HG02678 (cell line): ENCODE results near the gene ITPR2.

Experiments used
- ATAC-seq: cut with Tn5 transposase; IDR thresholded peaks from one replicate; pipeline ENCODE4 v1.9.1; 2021; ENCODE audit warnings: mild to moderate bottlenecking, moderate library complexity; ENCODE audit not compliant: unreplicated experiment

The ITPR2 gene

DNA sequence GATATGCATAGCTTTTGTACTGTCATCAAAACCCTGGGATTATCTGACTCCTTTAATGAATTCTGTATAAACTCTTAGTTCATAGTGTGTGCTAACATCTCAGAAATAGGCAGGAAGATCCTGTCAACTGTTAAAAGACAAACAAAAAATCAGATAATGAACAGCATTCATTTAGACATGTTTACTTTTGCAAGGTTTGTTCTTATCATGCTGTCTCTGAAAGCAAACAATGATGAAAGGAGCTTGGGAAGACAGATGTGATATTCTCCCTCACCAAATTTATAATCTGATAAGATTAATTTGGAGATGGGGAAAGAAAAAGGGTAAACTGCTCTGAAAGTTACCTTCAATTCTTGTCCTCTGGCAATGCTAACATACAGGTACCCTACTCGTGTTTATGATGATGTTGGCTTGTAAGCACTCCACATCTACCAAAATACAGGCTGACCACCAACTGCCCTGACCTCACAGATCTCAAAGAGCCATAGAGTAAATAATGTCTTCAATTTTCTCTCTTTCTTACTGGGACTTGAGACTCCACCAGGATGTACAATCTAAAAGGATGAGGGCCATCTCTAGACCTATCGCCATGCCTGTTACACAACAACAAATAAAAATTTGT lies 403.8 kb downstream of the ITPR2 start:
- ATAC-seq, result no peak

DNA sequence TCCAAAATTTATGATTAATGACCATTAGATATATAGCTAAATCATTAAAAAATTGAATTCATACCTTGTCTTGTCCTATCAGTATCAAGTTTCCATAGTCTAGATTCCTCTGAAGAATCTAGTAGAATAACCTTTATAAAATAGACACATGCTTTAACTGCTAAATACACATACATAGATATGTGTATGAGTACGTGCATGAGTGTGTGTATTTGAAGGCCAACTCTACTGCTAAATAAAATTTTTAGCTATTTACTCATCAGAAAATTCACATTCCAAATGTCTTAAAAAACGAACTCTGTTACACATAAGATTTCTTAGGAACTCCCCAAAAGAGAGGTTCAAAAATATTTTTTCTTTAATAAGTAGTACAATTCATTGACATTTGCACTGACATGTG lies 404.6 kb downstream of the ITPR2 start:
- ATAC-seq, result no peak

DNA sequence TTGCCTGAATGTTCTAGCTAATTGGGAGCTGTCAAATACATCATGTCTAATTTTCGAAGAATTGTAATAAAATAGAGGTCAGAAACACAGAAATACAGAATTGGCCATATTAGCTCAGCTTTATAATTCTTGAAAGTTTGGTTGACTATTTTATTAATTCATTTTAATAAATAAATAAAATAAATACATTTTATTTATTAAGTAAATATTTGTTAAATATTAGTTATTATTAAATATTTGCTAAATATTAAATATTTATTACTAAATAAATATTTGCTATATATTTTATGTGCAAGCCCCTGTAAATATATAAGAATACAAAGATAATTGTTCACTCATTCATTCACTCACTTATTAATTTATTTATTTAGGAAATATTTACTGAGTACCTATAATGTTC lies 406.3 kb downstream of the ITPR2 start:
- no peak for ATAC-seq

DNA sequence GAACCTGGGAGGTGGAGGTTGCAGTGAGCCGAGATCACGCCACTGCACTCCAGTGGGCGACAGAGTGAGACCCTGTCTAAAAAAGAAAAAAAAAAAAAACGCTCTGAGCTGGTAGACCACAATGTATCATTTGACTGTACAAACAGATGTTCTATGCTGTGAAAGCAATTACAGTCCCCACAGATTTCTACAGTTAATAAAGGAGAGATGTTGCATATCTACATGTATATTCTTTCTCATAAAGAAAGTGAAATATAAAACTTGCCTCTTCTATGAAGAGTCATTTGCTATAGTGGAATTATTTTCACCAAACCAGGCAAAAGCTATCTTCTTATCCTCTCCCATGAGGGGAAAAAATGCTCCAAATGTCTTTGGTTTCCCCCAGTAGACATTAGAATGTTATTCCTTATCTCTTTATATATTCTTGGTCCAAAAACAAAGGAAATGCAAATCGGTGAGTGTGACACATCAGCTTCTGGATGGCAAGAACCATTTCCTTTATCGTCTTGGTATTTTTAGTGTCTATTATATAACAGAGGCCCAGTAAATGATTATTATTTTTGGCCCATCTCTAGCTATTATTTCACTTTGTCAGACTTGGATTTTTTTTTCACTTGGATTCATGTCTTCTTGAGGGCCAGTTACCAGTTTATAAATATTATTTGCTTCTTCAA lies 407.3 kb downstream of the ITPR2 start:
- peak; percentile 57 for ATAC-seq

DNA sequence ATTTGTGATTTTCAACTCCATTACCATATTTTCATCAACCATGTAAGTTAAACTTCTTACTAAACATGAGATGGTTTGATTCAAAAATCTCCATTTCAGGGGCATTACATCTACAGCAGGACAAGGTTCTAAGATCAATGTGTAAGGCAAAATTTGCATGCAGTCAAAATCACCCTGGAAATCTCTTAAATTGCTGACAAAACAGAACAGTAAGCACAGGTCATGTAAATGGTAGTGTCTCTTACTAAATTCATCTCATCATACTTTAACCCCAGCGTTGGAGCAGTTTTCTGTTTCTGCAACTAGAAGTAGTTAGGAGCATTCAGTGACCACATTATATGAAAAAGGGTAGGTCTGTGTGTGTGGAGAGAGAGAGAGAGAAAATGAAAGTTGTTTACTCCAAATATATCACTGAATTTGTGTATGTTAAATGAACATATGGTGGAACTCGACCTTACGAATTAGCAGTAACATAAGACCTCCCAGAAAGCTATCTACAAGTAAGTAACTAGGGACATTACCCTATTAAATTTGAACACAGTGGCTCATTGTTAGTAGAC lies 410.1 kb downstream of the ITPR2 start:
- ATAC-seq, result peak; percentile 73

DNA sequence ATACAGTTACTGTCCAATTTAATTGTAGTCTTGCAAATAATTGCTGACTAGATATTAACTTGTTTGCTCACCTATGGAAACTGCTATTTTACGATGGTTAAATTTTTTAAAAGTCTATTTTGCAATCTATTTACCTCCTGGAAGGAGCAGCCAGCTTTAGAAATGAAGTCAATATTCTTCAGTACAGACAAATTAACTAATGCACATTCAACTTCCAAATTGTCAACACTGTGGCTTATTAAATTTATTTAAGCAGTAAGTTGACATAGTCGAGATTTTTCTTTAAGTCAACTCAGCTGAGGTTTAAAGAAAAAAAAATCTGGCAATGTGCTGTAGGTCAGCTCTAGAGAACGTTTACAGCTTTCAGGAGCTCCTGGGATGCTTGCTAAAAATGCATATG lies 416.4 kb downstream of the ITPR2 start:
- ATAC-seq, result no peak

DNA sequence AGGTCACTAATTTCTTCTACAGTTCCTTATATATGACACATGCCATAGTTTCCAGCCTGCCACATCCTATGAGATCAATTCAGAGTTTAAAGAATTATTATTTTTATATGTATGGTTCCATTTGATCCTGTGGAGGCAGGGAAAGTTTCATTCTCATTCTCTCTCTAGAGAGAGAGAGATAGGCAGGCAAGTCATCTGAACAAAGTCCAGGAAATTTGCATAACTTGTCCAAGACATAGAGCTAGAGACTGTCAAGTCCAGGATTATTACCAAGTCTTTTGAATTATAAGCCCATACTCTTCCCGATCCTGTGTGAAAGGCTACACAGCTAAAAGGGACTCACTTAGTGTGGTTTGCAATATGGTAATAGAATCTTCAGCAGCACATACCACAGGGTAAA lies 422.3 kb downstream of the ITPR2 start:
- ATAC-seq, result no peak

DNA sequence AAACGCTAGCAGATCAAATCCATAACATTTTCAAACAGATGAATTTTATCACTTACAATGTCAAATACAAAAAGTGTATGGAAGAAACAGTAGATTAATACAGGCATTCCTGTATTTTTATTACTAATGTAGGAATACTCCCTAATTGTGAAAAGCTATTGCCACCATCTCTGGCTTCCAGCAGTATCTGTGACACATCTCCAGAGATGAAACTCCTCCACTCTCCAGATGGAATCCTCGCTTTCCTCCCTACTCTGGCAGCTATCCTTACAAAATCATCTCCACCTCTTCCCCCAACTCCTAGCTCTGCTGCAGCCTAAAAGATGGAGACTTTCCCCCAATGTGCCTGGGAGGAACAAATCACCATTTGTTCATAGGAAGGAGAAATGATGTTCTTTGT lies 426.2 kb downstream of the ITPR2 start:
- no peak for ATAC-seq

DNA sequence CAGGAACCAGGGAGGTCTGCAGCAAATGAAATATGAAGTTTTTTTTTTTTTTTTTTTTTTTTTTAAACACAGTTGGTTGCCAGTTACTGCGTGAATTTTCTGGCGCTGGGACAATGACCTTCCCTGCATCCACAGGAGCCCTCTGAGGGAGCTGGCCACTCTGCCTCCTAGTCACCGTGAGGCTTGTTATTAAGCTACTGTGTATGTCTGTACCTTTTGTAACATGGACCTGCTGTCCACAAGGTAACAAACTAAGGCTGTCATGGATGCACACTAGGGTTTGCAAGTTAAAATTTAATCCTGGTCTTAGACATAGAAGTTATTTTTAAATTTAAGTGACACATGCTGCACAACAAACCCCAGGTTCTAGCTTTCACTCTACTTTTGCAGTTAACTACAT lies 426.6 kb downstream of the ITPR2 start:
- no peak for ATAC-seq

DNA sequence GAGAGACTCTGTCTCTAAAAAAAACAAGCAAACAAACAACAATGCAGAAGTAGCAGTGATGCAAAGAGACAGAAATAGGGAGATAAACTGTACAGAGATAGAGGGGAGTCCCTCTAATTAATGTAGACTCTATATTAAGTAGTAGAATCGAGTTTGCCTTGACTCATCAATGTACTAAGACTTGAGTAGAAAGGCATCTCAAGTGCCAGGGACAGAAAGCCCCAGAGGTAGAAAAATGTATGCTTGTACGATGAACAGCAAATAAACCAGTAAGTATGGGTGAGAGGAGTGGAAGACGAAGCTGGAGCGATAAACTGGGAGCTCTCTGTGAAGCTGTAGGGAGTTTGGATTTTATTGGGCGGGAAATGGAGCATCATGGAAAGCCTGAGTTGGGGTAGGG lies 429.4 kb downstream of the ITPR2 start:
- ATAC-seq, result no peak

DNA sequence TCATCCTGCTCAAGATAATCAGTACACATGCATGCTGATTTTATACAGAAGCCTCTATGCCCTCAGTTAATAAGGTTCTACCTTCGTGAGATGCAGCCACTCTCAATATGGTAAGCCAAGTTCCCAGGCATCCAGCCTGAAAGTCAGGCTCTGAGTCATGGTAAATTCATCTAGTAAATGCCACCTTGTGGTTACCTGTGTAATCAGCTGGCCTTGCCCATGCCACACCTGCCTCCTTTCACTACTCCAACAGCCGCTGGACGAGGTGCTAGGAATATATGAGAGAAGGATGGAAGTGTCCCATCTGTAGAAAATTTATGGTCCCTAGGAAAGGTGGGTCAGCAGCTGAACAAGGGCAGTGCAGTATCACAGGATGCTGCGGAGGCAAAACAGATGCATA lies 430.3 kb downstream of the ITPR2 start:
- no peak for ATAC-seq

DNA sequence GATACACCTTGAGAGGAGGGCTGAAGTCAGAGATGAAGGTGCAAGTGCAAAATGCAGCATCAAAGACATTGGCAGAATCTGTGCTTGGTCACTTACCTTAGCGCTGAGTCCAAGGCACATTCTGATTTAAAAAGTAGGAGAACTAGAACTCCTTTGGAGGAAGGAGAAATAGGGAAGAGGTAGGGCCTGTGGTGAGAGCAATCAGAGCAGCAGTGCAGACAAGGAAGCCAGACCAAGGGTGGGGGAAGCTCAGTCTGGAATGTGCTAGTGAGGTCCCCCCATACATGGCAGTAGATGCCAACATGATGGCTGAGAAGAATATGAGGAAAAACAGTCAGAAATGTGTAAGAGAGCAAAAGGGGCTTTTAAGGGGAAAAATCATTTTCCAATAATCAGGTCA lies 431.1 kb downstream of the ITPR2 start:
- no peak for ATAC-seq

DNA sequence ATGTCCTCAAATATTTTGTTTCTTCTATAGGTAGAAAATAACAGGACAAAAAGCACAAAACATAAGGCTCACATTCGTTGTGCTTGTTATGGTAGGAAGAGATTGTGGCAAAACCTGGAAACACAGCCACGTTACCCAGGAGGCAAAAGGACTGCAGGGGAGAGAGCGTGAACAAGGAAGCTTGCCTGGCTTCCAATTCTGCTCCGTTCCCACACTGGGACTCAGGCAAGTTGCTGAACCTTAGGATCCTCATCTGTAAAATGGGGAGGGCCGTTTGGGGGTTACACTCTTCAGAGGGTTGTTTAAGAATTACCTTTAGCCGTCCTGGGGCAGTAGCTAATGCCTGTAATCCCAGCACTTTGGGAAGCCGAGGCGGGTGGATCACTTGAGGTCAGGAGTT lies 432.4 kb downstream of the ITPR2 start:
- ATAC-seq, result no peak

DNA sequence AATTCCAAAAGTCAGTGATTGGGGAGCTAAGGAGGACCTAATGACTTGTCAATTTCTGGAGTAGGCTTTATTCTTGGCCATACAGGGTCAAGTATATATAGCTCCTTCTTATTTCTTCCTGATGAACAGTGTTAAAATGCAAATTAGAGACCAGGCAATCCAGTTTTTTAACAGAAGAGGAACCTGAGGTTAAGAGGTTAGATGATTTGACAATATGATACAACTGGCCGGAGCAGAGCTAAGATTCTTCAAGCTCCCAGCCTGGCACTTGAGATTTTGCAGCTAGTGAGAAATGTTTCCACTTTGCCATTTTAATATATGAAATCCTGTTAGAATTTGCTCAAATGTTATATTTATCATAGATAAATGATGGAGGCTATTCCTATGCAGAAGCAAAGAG lies 433.6 kb downstream of the ITPR2 start:
- no peak for ATAC-seq

DNA sequence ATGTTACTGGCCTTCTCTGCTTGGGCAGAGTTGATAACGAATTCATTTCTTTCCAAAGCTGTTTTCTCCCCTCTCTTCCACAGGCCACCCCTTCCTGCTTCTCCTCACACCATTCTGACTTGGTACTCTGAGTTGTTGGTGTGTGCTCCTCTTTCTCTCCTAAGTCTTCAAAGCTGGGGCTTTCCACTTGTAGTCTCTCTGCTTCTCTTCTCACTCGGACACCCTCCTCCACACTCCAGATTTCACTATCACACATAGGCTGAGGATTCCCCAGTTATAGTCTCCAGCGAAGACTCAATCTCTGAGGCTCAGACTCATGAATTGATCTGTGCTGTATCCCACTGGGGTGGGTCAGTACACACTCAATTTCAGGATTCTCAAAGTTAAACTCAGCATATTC lies 436.6 kb downstream of the ITPR2 start:
- ATAC-seq, result peak; percentile 69

DNA sequence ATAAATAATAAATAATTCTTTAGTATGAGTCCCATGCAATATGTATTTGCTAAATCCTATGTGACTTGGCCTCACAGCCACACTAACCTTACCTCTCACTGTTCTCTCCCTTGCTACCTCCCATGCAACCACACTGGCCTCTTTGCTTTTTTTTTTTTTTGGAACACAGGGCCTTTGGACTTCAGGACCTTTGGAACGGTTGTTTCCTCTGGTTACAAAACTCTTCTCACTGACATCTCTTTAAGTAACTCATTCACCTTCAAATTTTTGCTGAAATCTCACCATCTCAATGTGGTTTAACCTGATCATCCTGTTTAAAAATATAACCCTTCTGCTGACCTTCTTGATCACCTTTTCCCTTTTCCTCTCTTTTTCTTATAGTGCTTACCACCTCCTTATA lies 443.7 kb downstream of the ITPR2 start:
- no peak for ATAC-seq

DNA sequence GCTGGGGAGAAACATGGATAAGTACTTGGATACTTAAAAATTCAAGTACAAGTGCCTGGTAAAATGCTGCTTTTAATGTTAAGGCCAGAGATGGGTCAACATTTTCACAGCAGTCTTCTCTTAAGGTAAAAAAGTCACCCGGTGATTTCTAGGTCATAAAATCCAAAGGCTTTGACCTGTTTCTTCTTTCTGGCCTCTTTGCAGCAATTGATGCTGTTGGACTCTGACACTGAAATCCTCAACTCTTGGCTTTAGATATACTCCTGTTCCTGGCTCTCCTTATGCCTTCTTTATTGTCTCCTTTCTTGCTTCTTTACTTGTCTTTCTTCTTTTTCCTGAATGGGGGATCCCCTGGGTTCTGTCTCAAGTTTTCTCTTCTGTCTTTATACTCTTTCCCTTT lies 448.5 kb downstream of the ITPR2 start:
- no peak for ATAC-seq

DNA sequence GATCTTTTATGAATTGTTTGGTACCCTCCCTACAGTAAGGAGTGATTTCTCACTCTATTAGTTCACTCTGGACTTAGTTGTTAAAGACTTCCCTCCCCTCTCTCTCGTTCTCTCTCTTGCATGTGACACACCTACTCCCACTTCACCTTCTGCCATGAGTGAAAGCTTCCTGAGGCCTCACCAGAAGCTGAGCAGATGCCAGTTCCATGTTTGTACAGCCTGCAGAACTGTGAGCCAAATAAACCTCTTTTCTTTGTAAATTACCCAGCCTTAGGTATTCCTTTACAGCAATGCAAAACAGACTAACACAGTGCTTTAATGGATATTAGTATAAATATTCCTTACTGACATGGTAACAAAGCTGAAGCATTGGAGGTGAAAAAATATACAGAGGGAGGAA lies 450.0 kb downstream of the ITPR2 start:
- ATAC-seq, result no peak

DNA sequence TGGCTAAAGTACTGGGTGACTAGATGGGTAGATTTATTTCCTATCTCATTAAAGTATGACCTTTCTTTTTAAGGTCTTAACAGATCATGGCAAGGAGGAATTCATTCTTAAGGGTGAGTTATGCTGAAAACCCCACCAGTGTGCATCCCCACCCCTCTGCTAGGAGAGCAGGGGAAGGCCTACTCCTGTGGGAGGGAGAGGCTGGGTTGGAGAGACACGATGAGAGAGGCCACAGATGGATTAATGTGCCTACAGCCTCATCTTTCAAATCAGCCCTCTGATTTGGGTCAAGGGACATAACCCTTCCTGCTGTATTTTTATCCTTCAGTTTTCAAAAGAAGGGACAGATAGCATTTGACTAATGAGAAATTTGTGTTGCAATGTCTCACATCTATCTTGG lies 452.1 kb downstream of the ITPR2 start:
- ATAC-seq, result no peak

DNA sequence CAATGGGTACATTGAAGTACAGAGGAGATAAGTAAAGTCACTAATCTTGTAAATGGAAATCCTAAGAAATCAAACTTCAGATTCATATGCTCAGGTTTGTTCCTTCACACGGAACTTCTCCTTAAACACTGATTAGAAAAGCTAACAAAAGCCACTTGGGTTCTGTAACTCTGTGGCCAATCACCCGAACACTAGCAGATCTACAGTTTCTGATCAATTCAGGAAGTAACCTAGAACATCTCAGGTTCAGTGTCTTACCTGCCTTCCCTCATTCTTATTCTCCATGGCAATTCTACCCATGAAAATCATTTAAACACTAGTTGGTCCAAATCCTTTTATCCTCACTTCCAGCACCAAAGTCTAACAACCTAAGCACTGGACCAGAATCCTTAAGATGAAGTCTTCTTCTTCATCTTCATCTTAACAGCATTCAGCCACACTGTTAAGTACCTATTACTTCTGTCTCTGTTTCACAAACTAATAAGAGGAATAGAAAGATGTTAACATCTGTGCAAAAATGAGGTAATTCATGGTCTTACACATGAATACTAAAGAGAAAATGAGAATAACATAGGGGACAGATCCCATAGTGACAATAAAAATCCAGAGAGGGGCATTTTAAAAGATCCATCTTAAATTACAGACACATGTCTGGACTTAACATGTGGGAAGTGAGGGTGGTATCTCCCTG lies 453.1 kb downstream of the ITPR2 start:
- no peak for ATAC-seq

DNA sequence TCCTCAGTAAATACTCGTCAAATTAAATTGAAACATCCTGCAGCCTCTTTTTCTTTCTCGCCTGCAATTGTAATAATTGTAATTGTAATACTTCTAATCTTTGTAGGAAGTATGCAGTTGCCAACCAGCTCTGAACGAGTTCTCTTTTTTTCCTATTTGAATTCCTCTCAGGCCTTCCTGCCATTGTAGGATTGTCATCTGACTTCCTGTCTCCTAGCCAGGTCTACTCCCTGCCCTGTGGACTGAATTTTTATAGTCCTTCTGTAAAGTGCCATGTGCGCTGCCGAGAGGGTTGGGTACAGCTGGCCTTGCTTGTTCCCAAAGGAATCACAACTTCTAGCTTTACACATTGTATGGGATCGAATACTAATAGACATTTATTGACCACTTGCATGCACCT lies 454.3 kb downstream of the ITPR2 start:
- ATAC-seq, result no peak
